EL (cell line): Measurements from ENCODE around the gene LTBP2.
"Not testable (repeated sequence)": the region's sequence is repeated elsewhere in the genome, so short reads cannot be mapped to it uniquely, and the experiment has no call there.

Experiments used
- DNase-seq: peaks from one replicate; pipeline ENCODE4 v3.0.0-alpha.2; 2016

LTBP2 gene

GRCh38 chr14:74548881-74549280 lies 63.2 kb downstream of the LTBP2 start:
- DNase-seq = no peak

DNA sequence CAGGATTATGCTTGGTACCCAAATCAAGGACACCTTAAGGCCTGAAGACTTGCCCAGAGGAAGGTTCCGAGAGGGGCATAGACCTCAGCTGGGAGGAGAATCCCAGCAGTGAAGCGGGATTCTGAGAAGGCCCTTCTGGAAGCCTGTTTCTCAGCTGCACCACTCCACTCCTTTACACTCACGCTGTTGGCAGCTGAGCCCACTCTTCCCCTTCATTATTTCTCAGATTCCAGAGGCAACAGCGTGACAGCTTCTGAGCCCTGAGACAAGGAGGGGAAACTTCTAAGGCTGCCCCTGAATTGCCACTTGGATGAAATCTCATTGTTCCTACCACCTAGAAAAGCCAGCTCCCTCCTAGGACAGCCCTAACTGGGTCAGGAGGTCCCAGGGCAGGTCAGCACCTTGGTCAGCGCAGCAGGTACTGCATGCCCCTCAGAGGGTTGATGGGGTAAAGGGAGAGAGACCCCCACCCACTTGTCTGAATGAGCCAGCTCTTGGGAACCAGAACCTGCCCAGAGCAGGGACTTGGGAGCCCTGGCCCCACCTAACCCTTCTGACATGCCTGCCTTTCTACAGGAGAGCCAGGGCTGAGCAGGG lies 64.6 kb downstream of the LTBP2 start:
- DNase-seq = no peak

GRCh38 chr14:74546416-74546815 lies 65.6 kb downstream of the LTBP2 start:
- DNase-seq = no peak

DNA sequence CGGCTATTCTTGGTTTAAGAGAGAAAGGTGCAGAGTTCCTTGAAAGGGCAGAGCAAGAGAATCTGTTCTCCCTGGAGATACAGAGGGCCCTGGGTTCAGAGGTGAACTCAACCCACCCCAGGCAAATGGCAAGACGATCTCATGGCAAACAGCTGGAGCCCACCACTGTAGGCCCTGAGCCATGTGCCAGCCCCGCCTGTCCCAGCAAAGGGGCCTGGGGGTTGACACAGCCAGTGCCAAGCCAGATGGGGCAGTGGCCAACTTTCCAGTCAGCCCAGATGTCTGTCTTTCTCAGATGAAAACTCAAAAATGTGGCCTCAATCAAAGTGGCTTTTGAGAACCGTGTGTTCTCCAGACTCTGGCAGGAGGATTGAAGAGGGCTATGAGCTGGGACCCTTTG lies 66.7 kb downstream of the LTBP2 start:
- no peak for DNase-seq

DNA sequence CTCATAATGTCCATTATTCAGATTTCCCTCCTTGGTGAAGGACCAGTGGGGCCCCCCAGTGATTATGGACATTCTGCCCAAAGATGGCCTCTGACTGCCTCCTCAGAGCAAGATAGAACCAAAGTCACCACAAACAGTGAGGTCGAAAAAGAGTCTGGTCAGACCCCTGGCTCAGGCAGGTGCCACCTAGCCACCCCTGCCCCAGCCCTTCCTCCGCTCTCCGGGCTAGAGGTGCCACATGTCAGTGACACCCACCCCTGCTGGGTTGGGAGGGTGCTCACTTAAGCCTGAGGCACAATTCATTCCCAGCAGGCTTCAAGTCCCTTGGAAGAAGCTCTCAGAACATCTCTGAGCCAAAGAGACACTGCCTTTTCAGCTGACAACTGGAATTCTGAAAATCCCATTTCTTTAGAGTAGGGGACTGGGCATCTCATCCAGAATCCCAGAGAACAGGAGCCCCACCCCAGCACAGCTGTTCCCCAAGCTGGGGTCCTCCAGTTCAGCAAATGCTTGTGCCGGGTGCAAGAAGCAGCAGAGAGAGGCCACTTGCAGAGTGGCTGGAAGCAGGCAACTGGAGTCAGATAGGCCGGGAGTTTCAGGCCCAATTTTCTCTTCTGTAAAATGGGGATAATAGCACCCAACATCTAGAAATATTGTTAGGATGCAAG lies 68.1 kb downstream of the LTBP2 start:
- DNase-seq = no peak

GRCh38 chr14:74542056-74542685 lies 69.9 kb downstream of the LTBP2 start:
- no peak for DNase-seq

GRCh38 chr14:74541225-74541624 lies 70.8 kb downstream of the LTBP2 start:
- no peak for DNase-seq

GRCh38 chr14:74539503-74539902 lies 72.5 kb downstream of the LTBP2 start:
- no peak for DNase-seq

DNA sequence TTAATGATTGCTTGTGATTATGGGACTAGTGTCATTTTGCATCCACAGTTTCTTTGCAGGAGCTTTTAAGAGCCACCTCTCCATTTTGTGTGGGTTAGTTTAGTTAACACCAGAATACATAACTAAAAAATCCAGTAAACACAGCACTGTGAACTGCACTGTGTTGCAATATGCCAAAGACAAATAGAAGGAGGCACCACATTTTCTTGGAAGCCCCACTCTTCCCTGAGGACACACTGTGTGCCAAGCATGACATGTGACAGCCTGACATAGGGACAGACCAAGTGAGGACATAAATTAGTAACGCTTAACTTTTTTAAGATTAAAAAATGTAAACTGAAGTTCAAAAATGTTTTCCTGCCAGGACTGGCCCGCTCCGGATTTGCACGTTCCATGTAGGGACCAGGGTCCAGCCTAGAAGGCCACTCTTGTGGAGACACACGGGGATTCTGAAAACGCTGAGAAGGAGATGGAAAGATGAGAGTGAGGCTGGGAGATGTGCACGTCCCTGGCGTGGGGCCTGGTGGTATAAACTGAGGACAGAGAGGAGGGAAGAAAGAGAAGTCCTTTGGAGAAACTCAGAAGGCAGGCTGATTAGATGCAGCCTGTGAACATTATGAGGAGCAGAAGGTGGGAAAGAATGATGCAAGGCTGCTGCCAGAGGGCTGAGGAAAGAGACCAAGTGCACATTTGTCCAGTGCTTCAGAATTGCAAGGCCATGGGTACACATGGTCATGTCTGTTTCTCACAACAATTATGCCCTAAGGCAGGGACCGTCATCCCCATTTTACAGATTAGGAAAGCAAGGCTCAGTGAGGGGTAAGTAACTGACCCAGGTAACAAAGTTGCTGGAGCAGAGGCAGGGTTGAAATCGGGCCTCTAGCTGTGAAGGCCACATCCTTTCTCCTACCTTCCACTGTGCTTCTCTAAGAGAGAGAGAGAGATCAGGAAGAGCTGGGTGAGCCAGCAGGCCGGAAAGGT lies 73.3 kb downstream of the LTBP2 start:
- no peak for DNase-seq

DNA sequence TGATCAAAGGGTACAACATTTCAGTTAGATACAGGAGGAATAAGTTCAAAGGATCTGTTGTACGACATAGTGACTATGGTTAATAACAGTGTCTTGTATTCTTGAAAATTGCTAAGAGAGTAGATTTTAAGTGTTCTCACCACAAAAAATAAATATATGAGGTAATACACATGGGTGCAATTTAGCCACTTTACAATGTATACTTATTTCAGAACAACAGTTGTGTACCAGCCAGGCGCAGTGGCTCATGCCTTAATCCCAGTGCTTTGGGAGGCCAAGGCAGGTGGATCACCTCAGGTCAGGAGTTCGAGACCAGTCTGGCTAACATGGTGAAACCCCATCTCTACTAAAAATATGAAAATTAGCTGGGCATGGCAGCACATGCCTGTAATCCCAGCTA lies 75.7 kb downstream of the LTBP2 start:
- DNase-seq = not testable (repeated sequence)

DNA sequence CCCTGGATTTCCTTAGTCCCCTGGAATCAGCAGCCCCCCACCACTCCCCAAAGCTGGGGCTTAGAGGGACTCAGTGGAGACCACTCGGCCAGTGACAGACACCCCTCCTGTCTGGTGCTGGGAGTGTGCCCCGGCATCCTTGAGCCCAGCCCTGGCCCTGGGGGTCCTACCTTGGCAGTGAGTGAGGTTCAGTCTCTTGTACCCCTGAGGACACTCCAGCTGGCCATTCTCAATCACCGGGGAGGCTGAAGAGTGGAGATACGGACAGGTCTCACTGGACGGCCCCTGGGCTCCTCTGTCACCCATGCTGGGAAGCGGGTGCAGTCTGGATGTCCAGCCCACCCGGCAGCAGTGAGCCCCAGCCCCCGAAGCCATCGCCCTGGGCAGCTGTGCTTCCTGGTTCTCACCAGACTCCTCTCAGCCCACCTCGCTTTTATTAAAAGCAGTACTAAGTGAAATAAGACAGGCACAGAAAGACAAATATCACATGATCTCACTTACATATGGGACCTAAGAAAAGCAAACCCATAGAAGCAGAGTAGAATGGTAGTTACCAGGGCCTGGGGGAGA lies 76.2 kb downstream of the LTBP2 start:
- DNase-seq = no peak

DNA sequence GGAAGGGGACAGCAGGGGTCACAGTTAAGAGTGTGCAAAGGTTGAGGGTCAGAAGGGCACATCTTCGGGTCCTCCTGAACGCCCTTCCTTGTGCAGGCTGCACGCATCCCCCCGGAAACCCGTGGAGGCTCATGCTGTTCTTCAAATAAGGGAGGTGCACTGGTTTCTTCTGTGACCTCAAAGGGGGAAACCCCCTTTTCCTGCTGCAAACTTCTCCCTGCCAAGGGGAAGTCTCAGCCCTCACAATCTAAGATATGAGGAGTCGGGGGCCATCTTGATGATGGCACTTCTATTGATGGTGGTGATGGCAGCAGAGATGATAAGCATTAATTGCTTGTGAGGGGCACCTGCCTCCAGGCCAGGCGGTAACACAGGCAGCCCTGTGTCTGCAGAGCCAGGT lies 78.5 kb downstream of the LTBP2 start:
- no peak for DNase-seq

- DNase-seq = no peak
Observed at GRCh38 chr14:74532246-74532645, 79.8 kb downstream of the LTBP2 start.

DNA sequence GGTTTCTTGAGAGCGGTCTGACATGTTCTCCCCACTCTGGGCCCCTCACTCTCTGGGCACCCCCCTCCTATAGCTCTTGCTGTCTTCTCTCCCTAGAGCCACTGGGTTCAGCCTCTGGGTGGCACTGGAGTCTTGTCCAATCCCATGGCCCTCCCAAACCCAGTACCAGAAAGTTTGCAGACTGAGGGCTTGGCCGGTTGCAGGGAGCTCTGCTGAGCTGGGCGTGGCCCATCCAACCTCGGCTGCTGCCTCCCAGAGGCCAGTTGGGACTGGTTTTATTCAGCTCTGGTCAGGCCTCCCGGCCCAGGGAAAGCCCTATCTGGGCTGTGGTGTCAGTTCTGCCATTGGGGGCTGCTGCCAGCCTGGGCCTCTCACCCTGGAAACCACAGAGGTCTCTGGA lies 80.6 kb downstream of the LTBP2 start:
- peak; percentile 50 for DNase-seq

GRCh38 chr14:74531006-74531405 lies 81.0 kb downstream of the LTBP2 start:
- DNase-seq = no peak

GRCh38 chr14:74528886-74529285 lies 83.2 kb downstream of the LTBP2 start:
- DNase-seq = no peak

GRCh38 chr14:74528406-74528805 lies 83.6 kb downstream of the LTBP2 start:
- no peak for DNase-seq

- DNase-seq = no peak
Observed at GRCh38 chr14:74527736-74528280, 84.2 kb downstream of the LTBP2 start.

- no peak for DNase-seq
Observed at GRCh38 chr14:74526854-74527585, 85.0 kb downstream of the LTBP2 start.

DNA sequence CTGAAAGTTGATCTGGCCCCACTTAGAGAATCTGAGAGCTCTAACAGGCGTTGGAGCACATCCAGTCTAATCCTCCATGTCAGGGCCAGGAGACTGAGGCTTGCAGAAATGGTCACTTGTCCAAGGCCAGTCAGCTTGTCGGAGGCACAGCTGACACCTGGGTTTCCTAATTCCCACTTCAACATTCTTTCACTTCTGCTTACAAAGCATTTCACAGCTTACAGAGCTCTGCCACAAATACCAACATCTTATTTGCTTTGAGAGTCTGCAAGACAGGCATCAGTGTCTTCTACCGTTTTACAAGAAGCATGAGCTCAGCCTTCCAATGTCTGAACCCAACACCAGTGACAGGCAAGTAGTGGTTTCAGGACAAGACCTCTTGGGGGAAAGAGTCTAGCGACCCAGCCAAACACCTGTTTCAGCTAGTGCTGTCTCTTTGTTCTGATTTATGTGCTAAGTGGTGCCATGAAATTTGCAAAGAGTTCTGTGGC lies 86.6 kb downstream of the LTBP2 start:
- DNase-seq = no peak

- no peak for DNase-seq
Observed at GRCh38 chr14:74524812-74525135, 87.3 kb downstream of the LTBP2 start.
